Gastrocnemius medialis (tissue), 4 donors: Measurements from ENCODE around the gene MOXD1. TPM values are rescaled to one million over a fixed set of nuclear protein-coding genes. Genes with fewer than 3 reads are reported as not detected.

Experiments used
- ATAC-seq, 2 donors: fragments of 150-250 bp; one replicate each; pipeline ENCODE4 v1.9.1; 2016
- DNase-seq, 2 donors: peaks; one replicate each; pipeline ENCODE4 v3.0.0-alpha.2; 2019
- H3K27ac ChIP-seq, 4 donors: fragments of 200-600 bp; sonication (generic); 1 replicate in 1 of 4; 2 replicates in 3 of 4; pipeline ENCODE4 v1.5.1; 2016 to 2018; ENCODE audit warnings: mild to moderate bottlenecking in 2 of 4, moderate library complexity in 1 of 4
- H3K27me3 ChIP-seq, 3 donors: fragments of 200-600 bp; sonication (generic) in 2 of 3; 1 replicate in 1 of 3; 2 replicates in 2 of 3; pipeline versions ENCODE4 v1.5.1 to v1.6.0; 2016 to 2019; ENCODE audit warnings: mild to moderate bottlenecking in 1 of 3, moderate library complexity in 1 of 3
- H3K36me3 ChIP-seq, 2 donors: fragments of 200-600 bp; sonication (generic) in 1 of 2; one replicate each; pipeline ENCODE4 v1.5.1; 2017 to 2018
- H3K4me1 ChIP-seq, 2 donors: fragments of 200-600 bp; sonication (generic) in 1 of 2; one replicate each; pipeline ENCODE4 v1.5.1; 2016 to 2017; ENCODE audit warnings: mild to moderate bottlenecking in 2 of 2
- H3K4me3 ChIP-seq, 4 donors: fragments of 200-600 bp; sonication (generic) in 3 of 4; 1 replicate in 1 of 4; 2 replicates in 3 of 4; pipeline ENCODE4 v1.5.1; 2016 to 2019; ENCODE audit warnings: mild to moderate bottlenecking in 2 of 4
- H3K9me3 ChIP-seq, 3 donors: fragments of 200-600 bp; sonication (generic) in 2 of 3; 1 replicate in 1 of 3; 2 replicates in 2 of 3; pipeline ENCODE4 v1.5.1; 2016 to 2019
- POLR2A ChIP-seq, 2 donors: fragments of 450-650 bp; IDR thresholded peaks; one replicate each; pipeline ENCODE4 v1.6.1; 2017; ENCODE audit warnings: antibody characterized with exemption in 2 of 2, mild to moderate bottlenecking in 2 of 2, moderate library complexity in 2 of 2
- in situ Hi-C, 4 donors: fragments of 200-750 bp; cut with MboI; loops; one replicate each; pipeline versions ENCODE4 v1.15.0 to v1.8.0; 2017; ENCODE audit warnings: low sequenced_read_pairs in 4 of 4
- intact Hi-C: fragments of 100-400 bp; cut with DNase I; formaldehyde crosslinking; loops from one replicate; pipeline ENCODE4 v1.15.1; 2023; ENCODE audit warnings: low total_unique reads
- total RNA-seq, 4 donors: library from RNA; depleted of rRNA; stranded (reverse); fragments of >200 nt; gene quantifications; one replicate each; pipeline versions ENCODE4 v1.1.0 to v1.2.3, GENCODE V29; 2016
- TF ChIP-seq, protein P1 (sequence below), 5 experiments: fragments of 450-650 bp in 3 of 5; fragments of 200-600 bp in 2 of 5; sonication (generic) in 2 of 5; IDR thresholded peaks in 4 of 5; conservative IDR thresholded peaks in 1 of 5; 1 replicate in 4 of 5; 2 replicates in 1 of 5; pipeline ENCODE4 v1.5.1; 2016 to 2019; ENCODE audit warnings: antibody characterized with exemption in 5 of 5, mild to moderate bottlenecking in 3 of 5, moderate library complexity in 3 of 5

Gene MOXD1
- total RNA-seq, 4 donors from 2014 or later = 0.62 to 0.69 (median 0.66) TPM; not detected in 1

DNA sequence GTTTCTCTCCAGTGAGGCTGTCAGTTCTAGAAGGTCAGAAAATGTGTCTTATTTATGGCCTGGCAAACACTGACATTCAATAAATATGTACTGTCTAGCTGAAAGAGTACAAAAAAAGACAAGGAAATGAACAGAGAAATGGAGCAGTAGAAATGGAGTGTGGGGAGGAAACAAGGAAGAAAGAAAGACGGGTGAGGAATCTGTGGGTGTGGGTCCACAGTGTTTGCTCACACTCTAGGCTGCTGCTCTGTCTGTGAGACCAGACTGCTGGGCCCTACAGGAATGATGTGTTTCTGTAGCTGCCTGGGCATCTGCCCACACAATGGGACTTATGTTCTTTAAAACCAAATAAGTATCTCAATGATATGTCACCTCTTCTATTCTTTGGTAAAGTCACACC, 114.2 kb downstream of the MOXD1 start:
- DNase-seq (no peak), ATAC-seq (no peak)
- Histone ChIP-seq H3K4me1 (peaks cover 5 to 15% of the 10 kb centered on the region in 2 donors), H3K27ac (no peak overlapping the region), H3K4me3 (no peak overlapping the region), H3K36me3 (no peaks in the 10 kb centered on the region), H3K27me3 (no peaks in the 10 kb centered on the region), H3K9me3 (no peaks in the 10 kb centered on the region)
- intact Hi-C loops (no loop called here), in situ Hi-C loops (no loop called here)
- no peak for TF ChIP-seq POLR2A (IDR thresholded peaks at IDR 0.05)
- TF ChIP-seq, protein P1, sequence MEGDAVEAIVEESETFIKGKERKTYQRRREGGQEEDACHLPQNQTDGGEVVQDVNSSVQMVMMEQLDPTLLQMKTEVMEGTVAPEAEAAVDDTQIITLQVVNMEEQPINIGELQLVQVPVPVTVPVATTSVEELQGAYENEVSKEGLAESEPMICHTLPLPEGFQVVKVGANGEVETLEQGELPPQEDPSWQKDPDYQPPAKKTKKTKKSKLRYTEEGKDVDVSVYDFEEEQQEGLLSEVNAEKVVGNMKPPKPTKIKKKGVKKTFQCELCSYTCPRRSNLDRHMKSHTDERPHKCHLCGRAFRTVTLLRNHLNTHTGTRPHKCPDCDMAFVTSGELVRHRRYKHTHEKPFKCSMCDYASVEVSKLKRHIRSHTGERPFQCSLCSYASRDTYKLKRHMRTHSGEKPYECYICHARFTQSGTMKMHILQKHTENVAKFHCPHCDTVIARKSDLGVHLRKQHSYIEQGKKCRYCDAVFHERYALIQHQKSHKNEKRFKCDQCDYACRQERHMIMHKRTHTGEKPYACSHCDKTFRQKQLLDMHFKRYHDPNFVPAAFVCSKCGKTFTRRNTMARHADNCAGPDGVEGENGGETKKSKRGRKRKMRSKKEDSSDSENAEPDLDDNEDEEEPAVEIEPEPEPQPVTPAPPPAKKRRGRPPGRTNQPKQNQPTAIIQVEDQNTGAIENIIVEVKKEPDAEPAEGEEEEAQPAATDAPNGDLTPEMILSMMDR (IDR thresholded peaks at IDR 0.05 in 4 of 5, conservative IDR thresholded peaks at IDR 0.05 in 1 of 5) = no peak

DNA sequence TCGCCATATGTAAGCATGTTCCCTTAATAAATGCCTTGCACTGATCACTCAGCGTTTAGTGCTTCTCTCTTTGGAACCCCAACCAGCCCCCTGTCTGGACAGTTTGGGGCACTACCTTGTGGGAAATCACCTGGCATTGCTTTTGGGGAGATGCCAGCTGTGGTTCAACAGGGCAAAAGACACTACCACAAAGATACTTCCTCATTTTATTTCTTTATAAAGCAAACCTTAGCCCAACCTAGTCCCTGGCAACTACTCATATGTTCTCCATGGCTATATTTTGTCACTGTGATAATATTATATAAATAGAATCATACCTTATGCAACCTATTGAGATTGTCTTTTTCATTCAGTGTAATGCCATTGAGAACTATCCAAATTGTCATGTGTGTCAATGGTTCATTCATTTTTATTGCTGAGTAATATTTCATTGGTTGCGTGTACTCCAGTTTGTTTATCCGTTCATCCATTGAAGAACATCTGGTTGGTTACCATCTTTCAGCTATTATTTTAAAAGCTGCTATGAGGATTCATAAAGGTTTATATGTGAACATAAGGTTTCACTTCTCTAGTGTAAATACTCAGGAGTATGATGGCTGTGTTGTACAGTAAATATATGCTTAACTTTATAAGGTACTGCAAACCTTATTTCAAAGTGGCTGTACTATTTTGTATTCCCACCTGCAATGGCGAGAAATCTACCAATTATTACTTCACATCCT, 114.8 kb downstream of the MOXD1 start:
- Histone ChIP-seq H3K27ac (peak overlapping the region in 1 of 4 donors; percentile 22), H3K4me1 (peaks cover 5 to 15% of the 10 kb centered on the region in 2 donors), H3K9me3 (no peaks in the 10 kb centered on the region), H3K36me3 (no peaks in the 10 kb centered on the region), H3K27me3 (no peaks in the 10 kb centered on the region), H3K4me3 (no peak overlapping the region)
- in situ Hi-C loops = no loop called here
- no peak for TF ChIP-seq POLR2A (IDR thresholded peaks at IDR 0.05)
- TF ChIP-seq, protein P1 (IDR thresholded peaks at IDR 0.05 in 4 of 5, conservative IDR thresholded peaks at IDR 0.05 in 1 of 5) = no peak
- peak; percentile 58 to 66 for ATAC-seq
- DNase-seq = no peak
- intact Hi-C loops = no loop called here

DNA sequence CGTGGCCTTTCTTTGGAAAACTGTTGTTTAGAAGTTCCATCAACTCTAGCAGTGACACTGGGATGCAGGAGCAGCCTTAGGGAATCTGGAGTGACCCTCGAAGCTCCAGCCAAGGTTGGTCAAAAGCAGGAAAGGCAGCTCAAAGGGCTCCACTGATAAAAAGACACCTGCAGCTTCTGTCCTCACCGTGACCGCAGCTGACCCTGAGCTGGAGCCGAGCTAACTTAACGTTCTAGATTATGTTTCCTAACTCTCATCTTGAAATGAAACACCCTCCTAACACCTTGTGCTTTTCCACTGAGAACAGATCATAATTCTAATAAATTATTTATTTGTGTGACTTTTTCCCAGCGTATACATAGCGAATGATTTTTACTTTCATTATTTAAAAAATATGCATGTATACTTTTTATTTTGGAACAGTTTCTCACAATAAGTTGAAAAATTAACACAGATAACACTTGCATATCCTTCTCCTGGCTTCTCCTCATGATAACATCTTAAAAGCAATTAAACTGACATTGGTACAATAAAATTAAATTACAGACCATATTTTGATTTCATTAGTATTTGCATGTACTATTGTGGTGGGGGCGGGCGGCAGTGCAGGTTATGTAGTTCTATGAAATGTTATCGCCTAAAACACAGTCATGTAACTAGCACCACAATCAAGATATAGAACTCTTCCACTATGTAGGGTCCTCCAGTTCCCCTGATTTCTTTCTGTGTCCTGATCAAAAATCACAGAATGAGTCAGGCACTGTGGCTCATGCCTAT, 116.1 kb downstream of the MOXD1 start:
- Histone ChIP-seq H3K9me3 (no peaks in the 10 kb centered on the region), H3K4me3 (no peak overlapping the region), H3K4me1 (peaks cover 5 to 15% of the 10 kb centered on the region in 2 donors), H3K27me3 (no peaks in the 10 kb centered on the region), H3K36me3 (no peaks in the 10 kb centered on the region), H3K27ac (no peak overlapping the region)
- no peak for DNase-seq
- TF ChIP-seq, protein P1 (IDR thresholded peaks at IDR 0.05 in 4 of 5, conservative IDR thresholded peaks at IDR 0.05 in 1 of 5) = no peak
- no peak for TF ChIP-seq POLR2A (IDR thresholded peaks at IDR 0.05)
- in situ Hi-C loops = no loop called here
- ATAC-seq = peak in 1 of 2 donors; percentile 58
- intact Hi-C loops = no loop called here

DNA sequence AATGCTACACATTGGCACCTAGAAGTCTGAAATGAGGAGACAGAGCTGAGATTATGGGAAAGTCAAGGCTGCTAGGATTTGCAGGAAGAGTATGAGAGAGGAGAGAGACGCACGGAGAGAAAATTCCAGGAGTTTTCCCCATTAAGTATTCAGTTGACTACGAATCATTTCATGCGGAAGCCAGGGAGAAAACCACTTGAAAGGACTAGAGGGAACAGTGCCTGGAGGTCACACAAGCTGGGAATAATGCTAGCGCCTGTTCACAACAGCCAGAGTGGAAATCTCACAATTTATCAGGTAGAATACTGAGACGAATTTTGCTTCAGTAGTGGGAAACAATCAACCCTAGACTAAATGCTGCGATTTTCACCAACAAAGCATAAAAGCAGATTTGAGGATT, 118.6 kb downstream of the MOXD1 start:
- in situ Hi-C loops = no loop called here
- no peak for DNase-seq
- intact Hi-C loops = no loop called here
- no peak overlapping the region for H3K27ac ChIP-seq
- TF ChIP-seq, protein P1 (IDR thresholded peaks at IDR 0.05 in 4 of 5, conservative IDR thresholded peaks at IDR 0.05 in 1 of 5) = no peak
- no peak for TF ChIP-seq POLR2A (IDR thresholded peaks at IDR 0.05)
- no peaks in the 10 kb centered on the region for H3K9me3 ChIP-seq
- no peak overlapping the region for H3K4me3 ChIP-seq
- no peaks in the 10 kb centered on the region for H3K27me3 ChIP-seq
- no peaks in the 10 kb centered on the region for H3K36me3 ChIP-seq
- ATAC-seq = no peak
- H3K4me1 ChIP-seq = peaks cover 5 to 15% of the 10 kb centered on the region in 2 donors
